Transverse colon (tissue), 4 donors: ENCODE data around the gene TDO2. TPM values are rescaled to one million over a fixed set of nuclear protein-coding genes. Genes with fewer than 3 reads are reported as not detected.

Experiments
- DNase-seq: peaks from one replicate; pipeline ENCODE4 v3.0.0-alpha.2; 2019
- H3K27ac ChIP-seq, 4 donors: fragments of 200-600 bp; sonication (generic); 2 replicates each; pipeline ENCODE4 v1.5.1; 2016 to 2018; ENCODE audit warnings: inconsistent platforms in 4 of 4
- H3K27me3 ChIP-seq: fragments of 200-600 bp; sonication (generic); 2 replicates; pipeline ENCODE4 v1.5.1; 2017; ENCODE audit warnings: inconsistent platforms
- H3K36me3 ChIP-seq, 4 donors: fragments of 200-600 bp; sonication (generic); 2 replicates each; pipeline ENCODE4 v1.5.1; 2017 to 2019; ENCODE audit warnings: inconsistent platforms in 4 of 4
- H3K4me1 ChIP-seq, 4 donors: fragments of 200-600 bp; sonication (generic); 2 replicates each; pipeline ENCODE4 v1.5.1; 2017 to 2020; ENCODE audit warnings: inconsistent platforms in 4 of 4
- H3K4me3 ChIP-seq, 4 donors: fragments of 200-600 bp; sonication (generic); 1 replicate in 1 of 4; 2 replicates in 3 of 4; pipeline versions ENCODE4 v1.5.1 to v1.6.1; 2017 to 2019; ENCODE audit warnings: inconsistent platforms in 4 of 4
- H3K9me3 ChIP-seq, 2 donors: fragments of 200-600 bp; sonication (generic); 2 replicates each; pipeline ENCODE4 v1.5.1; 2017 to 2019; ENCODE audit warnings: inconsistent platforms in 2 of 2
- CTCF ChIP-seq, 5 experiments: fragments of 200-600 bp in 3 of 5; fragments of 450-650 bp in 2 of 5; sonication (generic) in 3 of 5; IDR thresholded peaks; 1 replicate in 2 of 5; 2 replicates in 3 of 5; pipeline ENCODE4 v1.5.1; 2016 to 2017; ENCODE audit warnings: antibody characterized with exemption in 5 of 5, inconsistent platforms in 3 of 5, mild to moderate bottlenecking in 2 of 5, moderate library complexity in 1 of 5
- EP300 ChIP-seq: sonication (generic); formaldehyde crosslinking; IDR thresholded peaks from one replicate; pipeline ENCODE4 v1.6.1; 2017; ENCODE audit warnings: antibody characterized with exemption, low read depth
- POLR2A ChIP-seq: fragments of 450-650 bp; IDR thresholded peaks from one replicate; pipeline ENCODE4 v1.6.1; 2016; ENCODE audit warnings: antibody characterized with exemption, mild to moderate bottlenecking, moderate library complexity
- POLR2AphosphoS5 ChIP-seq, 3 donors: sonication (generic); formaldehyde crosslinking; IDR thresholded peaks; one replicate each; pipeline ENCODE4 v1.6.1; 2016; ENCODE audit warnings: antibody characterized with exemption in 3 of 3
- WGBS, 2 donors: methylation state at CpG; one replicate each; pipeline ENCODE4 v1.1.5; 2018; ENCODE audit warnings: low coverage in 1 of 2; 5-methylcytosine and 5-hydroxymethylcytosine counted together
- in situ Hi-C, 4 donors: fragments of 200-750 bp; cut with MboI; loops; one replicate each; pipeline versions ENCODE4 v1.15.0 to v1.15.1; 2017; ENCODE audit warnings: low sequenced_read_pairs in 3 of 4, low pct_ligation_motif_present in 1 of 4, low pct_unique_long_range_greater_than_20kb in 1 of 4
- intact Hi-C: fragments of 100-400 bp; cut with DNase I; formaldehyde crosslinking; loops from one replicate; pipeline ENCODE4 v1.15.1; 2023; ENCODE audit warnings: low total_unique reads
- total RNA-seq, 4 donors: library from RNA; depleted of rRNA; stranded (reverse); fragments of >200 nt; gene quantifications; one replicate each; pipeline ENCODE4 v1.1.0, GENCODE V29; 2016

Gene TDO2
- total RNA-seq, 4 donors from 2014 or later = 0.64 TPM; not detected in 3

DNA sequence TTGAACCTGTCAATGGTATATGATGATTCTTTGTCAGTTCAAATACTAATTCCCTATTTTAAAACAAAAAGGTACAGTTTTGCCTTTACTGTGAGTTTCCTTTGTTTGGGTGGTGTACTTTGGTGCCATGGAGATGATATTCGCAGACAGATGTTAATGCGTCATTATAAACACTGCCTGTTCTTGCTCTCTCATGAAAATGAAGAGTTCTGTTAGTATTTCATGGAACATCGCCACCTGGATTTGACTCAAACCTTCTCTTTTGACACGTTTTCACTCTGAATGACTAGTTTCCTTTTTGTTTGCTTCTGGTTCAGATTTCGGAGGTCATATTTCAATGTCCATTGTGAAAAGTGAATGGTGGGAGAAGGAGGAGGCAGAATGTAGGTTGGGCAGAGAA, 57.0 kb downstream of the TDO2 start:
- Histone ChIP-seq H3K27me3 (no peaks in the 10 kb centered on the region), H3K9me3 (no peaks in the 10 kb centered on the region), H3K4me1 (peaks cover 0 to 4% (median 0%) of the 10 kb centered on the region in 4 donors), H3K27ac (peak overlapping the region in 3 of 4 donors; percentile 6 to 31 (median 17)), H3K4me3 (no peak overlapping the region), H3K36me3 (no peaks in the 10 kb centered on the region)
- intact Hi-C loops = no loop called here
- TF ChIP-seq POLR2A = no peak
- TF ChIP-seq POLR2AphosphoS5 (IDR thresholded peaks at IDR 0.05) = peak in 1 of 3 donors; percentile 26
- no peak for DNase-seq
- WGBS, 2 donors = 47 to 49% methylated on average over 5 of the region's 5 CpGs
- in situ Hi-C loops = loop anchor here in 1 of 4 donors (25.0 kb wide), 1 partner anchor 1002 kb away; the partner anchor contains the start of gene PDGFC

DNA sequence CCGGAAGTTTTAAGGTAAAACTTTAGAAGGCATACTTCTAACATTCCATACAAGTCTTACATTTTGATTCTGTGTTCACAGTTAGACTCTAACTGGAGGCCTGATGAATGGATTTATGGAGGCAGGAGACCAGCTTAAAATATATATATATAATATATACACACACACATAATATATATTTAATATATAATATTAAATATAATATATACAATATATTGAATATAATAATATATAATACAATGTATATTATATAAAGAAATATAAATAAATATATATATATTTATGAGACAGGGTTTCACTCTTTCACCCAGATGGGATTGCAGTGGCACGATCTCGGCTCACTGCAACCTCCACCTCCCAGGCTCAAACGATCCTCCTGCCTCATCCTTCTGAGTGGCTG, 58.1 kb downstream of the TDO2 start:
- no peak for DNase-seq
- no peaks in the 10 kb centered on the region for H3K9me3 ChIP-seq
- in situ Hi-C loops (loop anchor here in 1 of 4 donors (25.0 kb wide), 1 partner anchor 1001 kb away; the partner anchor contains the start of gene PDGFC), intact Hi-C loops (no loop called here)
- peaks cover 0 to 4% (median 0%) of the 10 kb centered on the region in 4 donors for H3K4me1 ChIP-seq
- H3K36me3 ChIP-seq = no peaks in the 10 kb centered on the region
- WGBS, 2 donors = 80 to 82% methylated on average over 4 of the region's 4 CpGs
- no peaks in the 10 kb centered on the region for H3K27me3 ChIP-seq
- no peak overlapping the region for H3K27ac ChIP-seq
- H3K4me3 ChIP-seq = no peak overlapping the region
- TF ChIP-seq EP300 (no peak), POLR2AphosphoS5 (IDR thresholded peaks at IDR 0.05) (no peak), POLR2A (no peak), CTCF (IDR thresholded peaks at IDR 0.05) (no peak)

DNA sequence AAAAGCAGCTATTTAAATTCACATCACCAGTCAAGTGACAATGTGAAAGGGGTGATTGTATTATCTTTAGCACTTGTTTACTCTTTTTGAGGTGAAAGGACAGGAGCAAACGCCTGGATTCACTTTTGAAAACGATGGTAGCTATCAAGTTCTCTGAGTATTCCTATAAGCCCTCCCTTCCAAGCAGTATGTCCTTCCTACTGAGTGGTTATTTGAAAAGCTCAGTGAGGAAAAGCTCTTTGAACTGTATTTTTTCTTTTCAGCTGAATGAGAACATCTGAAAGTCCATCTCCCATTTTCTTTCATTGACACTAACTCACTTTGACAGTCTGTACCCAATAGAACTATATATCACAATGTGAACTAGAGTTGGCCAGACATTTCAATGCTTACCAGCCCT, 59.3 kb downstream of the TDO2 start:
- in situ Hi-C loops (loop anchor here in 1 of 4 donors (25.0 kb wide), 1 partner anchor 1000 kb away; the partner anchor contains the start of gene PDGFC), intact Hi-C loops (no loop called here)
- no peaks in the 10 kb centered on the region for H3K27me3 ChIP-seq
- no peak overlapping the region for H3K4me3 ChIP-seq
- peaks cover 0 to 4% (median 0%) of the 10 kb centered on the region in 4 donors for H3K4me1 ChIP-seq
- no peaks in the 10 kb centered on the region for H3K36me3 ChIP-seq
- TF ChIP-seq POLR2A = no peak
- no peak for TF ChIP-seq EP300
- no peak for TF ChIP-seq POLR2AphosphoS5 (IDR thresholded peaks at IDR 0.05)
- TF ChIP-seq CTCF (IDR thresholded peaks at IDR 0.05) = no peak
- H3K9me3 ChIP-seq = no peaks in the 10 kb centered on the region
- H3K27ac ChIP-seq = no peak overlapping the region
- 46 to 65% methylated on average over 2 of the region's 2 CpGs for WGBS, 2 donors
- DNase-seq = no peak

- Histone ChIP-seq H3K27me3 (no peaks in the 10 kb centered on the region), H3K9me3 (no peaks in the 10 kb centered on the region), H3K4me1 (peaks cover 0 to 4% (median 0%) of the 10 kb centered on the region in 4 donors), H3K27ac (no peak overlapping the region), H3K36me3 (no peaks in the 10 kb centered on the region), H3K4me3 (no peak overlapping the region)
- in situ Hi-C loops (loop anchor here in 1 of 4 donors (25.0 kb wide), 1 partner anchor 998 kb away; the partner anchor contains the start of gene PDGFC), intact Hi-C loops (no loop called here)
- 77 to 80% methylated on average over 7 to 8 of the region's 8 CpGs for WGBS, 2 donors
- TF ChIP-seq CTCF (IDR thresholded peaks at IDR 0.05) (no peak), EP300 (no peak), POLR2A (no peak), POLR2AphosphoS5 (IDR thresholded peaks at IDR 0.05) (no peak)
- no peak for DNase-seq
Measured at GRCh38 chr4:155964016-155964891, 60.8 kb downstream of the TDO2 start.
